ES-I3 (cell line): ENCODE data around the gene PDHA1.

Source experiments
- H3K36me3 ChIP-seq: 2 replicates; pipeline ENCODE4 v1.6.1; 2013; ENCODE audit warnings: mild to moderate bottlenecking, low read length, control low read depth, moderate library complexity; ENCODE audit not compliant: insufficient read depth
- H3K4me1 ChIP-seq: 2 replicates; pipeline ENCODE4 v1.6.1; 2013; ENCODE audit warnings: mild to moderate bottlenecking, control low read depth, low read length; ENCODE audit not compliant: insufficient read depth
- H3K9ac ChIP-seq: 2 replicates; pipeline ENCODE4 v1.6.1; 2013; ENCODE audit warnings: low read depth, mild to moderate bottlenecking, low read length, moderate library complexity
- H3K9me3 ChIP-seq: 2 replicates; pipeline ENCODE4 v1.6.1; 2013; ENCODE audit warnings: mild to moderate bottlenecking, low read length, moderate library complexity; ENCODE audit not compliant: control insufficient read depth, insufficient read depth

PDHA1 gene

GRCh38 chrX:19389227-19389845, 45.6 kb downstream of the PDHA1 start:
- Histone ChIP-seq H3K36me3 (no peaks in the 10 kb centered on the region), H3K9ac (no peak overlapping the region), H3K4me1 (no peaks in the 10 kb centered on the region; the same call in 1 of the 2 replicates), H3K9me3 (no peaks in the 10 kb centered on the region)

GRCh38 chrX:19392078-19392477, 48.4 kb downstream of the PDHA1 start:
- no peaks in the 10 kb centered on the region; the same call in 1 of the 2 replicates for H3K4me1 ChIP-seq
- H3K9ac ChIP-seq: no peak overlapping the region
- no peaks in the 10 kb centered on the region for H3K36me3 ChIP-seq
- no peaks in the 10 kb centered on the region for H3K9me3 ChIP-seq

- H3K36me3 ChIP-seq: no peaks in the 10 kb centered on the region
- no peaks in the 10 kb centered on the region for H3K9me3 ChIP-seq
- H3K9ac ChIP-seq: no peak overlapping the region
- H3K4me1 ChIP-seq: no peaks in the 10 kb centered on the region; the same call in 1 of the 2 replicates
Observed at GRCh38 chrX:19392703-19393102, 49.0 kb downstream of the PDHA1 start.

GRCh38 chrX:19403696-19404095, 60.0 kb downstream of the PDHA1 start:
- Histone ChIP-seq H3K4me1 (no peaks in the 10 kb centered on the region), H3K36me3 (no peaks in the 10 kb centered on the region), H3K9ac (no peak overlapping the region), H3K9me3 (no peaks in the 10 kb centered on the region)

GRCh38 chrX:19410259-19410658, 66.5 kb downstream of the PDHA1 start:
- H3K36me3 ChIP-seq: no peaks in the 10 kb centered on the region; the same call in 1 of the 2 replicates

More at GRCh38 chrX:19410259-19410658, 66.5 kb downstream of the PDHA1 start:
- Histone ChIP-seq H3K9ac (no peak overlapping the region), H3K4me1 (no peaks in the 10 kb centered on the region), H3K9me3 (peaks cover under 1% of the 10 kb centered on the region; the same call in 1 of the 2 replicates)
